ENCODE results near the gene DPM3.
A peak's percentile ranks its signal among the peaks of the same experiment; 100 is the strongest.

The DPM3 gene

DNA sequence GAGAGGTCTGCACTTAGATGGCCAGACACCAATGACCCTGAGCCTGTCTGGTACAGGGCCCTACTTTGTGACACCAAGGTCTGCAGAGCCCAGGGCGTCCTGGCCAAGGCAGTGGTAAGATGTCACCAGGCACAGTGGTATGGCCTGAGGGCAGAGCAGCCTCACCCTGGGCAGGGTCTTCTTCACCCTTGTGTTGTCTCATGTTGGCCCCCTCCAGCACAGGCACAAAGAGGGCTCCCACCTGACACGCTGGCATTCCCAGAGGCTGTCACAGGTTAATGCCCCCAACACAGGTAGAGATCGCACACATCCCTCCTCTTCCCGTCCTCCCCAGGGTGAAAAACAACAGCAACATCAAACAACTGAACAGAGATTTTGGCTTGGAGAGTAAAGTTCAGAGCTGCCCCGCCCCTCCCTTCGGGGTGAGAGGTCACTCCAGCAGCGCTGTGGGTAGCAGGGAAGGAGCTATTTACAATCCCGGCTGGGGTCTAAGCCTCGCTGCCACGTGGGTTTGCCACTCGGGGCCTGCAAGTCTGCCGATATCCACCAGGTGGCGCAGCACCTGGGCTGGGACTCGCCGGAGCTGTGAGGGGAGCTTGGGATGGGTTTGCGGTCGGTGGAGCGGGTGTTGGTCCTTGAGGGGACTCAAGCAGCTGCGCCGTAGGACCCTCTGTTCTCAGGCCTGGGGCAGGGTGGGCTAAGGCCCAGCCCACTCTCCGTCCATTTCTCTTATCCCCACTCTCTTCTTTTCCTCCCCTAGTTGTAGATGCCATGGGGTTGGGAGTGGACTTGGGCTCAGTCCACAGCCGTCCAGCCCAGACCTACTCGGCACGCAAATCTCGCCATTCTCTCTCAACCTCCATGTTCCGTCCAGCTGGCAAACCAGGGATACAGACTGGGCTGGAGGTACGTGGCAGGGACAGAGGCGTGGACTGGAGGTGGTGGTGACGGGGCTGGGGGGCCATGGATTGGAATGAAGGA lies 49.0 kb downstream of the DPM3 start:
- DNase-seq: peak; percentile 77
